HUDEP-2 (cell line): ENCODE results near the gene ZFPM1.
"Not testable (repeated sequence)": the region's sequence is repeated elsewhere in the genome, so short reads cannot be mapped to it uniquely, and the experiment has no call there.

Source experiments
- DNase-seq, 76 experiments: peaks; one replicate each; lab custom pipeline; 2025; ENCODE audit not compliant: unreplicated experiment in 76 of 76; lab: John Stamatoyannopoulos, UW

ZFPM1 gene

DNA sequence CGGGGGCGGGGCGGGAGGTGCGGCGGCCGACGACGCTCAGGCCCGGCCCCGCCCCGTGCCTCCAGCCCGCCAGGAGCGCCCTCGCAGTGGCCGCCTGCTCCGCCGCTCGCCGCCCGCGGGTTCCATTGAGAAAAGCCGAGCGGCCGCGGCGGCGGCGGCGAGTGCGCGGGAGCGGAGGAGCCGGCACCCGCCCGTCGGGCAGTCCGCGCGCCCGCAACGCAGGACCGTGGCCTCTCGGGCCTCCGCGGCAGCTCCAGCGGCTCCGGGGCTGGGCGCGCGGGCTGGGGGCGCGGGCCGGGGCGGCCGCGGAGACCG lies at the start of gene ZFPM1:
ZFPM1 (plus strand) TSS at position 64 of the 315 bp plus-strand sequence. CDS start 359 bp downstream, outside the sequence.
- no peak for DNase-seq

DNA sequence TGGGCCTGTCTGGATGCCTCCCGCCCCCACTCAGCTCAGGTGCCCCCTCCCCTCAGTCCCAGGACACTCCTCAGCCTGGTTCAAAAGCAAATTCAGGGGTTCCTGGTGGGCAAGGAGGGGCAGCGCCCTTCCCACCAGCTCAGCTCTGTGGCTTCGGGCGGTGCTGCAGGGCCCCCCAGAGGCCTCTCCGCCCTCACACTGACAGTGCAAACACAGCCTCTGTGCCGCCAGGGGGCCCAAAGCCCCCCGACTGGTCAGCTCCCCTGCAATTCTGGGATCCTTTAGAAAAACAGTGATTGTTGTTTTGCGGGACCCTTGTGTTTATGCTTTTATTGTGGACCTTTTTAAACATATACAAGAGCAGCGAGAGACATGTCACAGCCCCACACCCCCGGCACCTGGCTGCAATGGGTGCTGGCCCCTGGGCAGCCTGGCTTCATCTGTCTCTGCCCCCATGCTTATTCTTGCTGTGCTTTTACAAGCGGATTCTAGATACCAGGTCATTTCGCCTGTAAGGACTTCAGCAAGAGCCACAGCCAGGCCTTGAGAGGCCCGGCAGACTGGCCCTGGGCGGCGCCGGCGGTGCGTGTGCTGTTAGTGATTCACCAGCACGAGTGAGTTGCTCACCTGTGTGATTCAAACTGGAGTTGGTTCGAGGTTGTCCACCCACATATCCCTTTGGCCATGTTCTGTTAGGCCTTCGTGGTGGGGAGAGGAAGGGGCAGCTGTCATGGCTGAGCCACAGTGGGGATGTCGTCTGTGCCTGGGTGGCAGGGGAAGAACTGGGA lies 49.1 kb upstream of the ZFPM1 start:
- no peak for DNase-seq

DNA sequence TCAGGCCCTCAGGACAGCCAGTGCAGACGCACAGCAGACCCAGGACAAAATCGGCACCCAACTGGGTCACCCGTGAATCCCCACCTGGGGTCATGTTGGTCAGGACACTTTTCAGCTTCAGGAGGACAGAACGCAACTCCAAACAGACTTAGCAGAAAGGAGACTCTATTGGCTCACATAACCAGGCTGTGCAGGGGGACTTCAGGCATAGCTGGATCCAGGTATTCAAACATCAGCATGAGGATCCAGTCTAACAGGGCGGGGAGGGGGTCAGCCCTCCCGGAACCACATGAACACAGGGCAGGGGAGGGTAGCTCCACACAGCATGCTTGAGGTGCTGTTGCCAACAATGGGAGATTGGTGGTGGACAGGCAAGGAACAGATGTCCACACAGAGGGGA lies 48.3 kb upstream of the ZFPM1 start:
- DNase-seq = no peak

DNA sequence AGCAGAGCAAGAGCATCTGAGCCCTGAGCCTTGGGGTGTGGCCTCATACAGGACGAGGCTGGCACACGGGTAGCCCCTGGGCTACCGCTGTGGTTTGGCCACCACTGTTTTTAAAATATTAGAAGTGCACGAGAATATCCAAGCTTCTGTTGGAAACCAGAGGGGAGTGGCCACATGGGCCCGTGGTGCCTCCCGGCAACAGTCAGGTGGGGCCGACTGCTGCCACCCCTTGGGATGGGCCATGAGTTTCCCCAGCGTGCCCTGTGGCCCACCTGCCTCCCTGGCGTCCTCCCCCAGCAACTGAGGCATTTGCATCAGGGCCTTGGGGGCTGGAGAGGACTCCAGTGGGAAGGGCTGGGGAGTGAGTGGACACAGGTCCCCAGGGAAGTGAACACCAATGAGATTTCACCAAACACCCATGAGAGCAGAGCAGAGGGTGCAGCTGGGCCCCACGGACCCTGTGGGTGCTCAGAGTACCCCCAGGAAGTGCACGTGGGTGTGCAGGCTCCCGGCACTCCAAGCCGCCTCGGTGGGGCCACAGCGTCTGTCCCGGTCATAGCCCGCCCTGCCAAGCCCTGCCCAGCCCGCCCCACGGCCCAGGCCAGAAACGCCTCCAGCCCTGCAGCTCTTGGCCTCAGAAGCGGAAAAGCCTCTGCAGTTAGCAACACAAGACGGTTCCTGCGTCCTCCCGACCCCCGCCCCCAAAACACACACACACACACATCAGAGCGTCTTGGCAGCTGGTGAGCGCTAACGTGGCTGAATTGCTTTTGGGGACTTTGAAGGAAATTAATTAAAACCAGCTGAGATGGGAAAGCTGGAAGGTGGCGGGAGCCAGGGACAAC lies 47.6 kb upstream of the ZFPM1 start:
- no peak for DNase-seq

DNA sequence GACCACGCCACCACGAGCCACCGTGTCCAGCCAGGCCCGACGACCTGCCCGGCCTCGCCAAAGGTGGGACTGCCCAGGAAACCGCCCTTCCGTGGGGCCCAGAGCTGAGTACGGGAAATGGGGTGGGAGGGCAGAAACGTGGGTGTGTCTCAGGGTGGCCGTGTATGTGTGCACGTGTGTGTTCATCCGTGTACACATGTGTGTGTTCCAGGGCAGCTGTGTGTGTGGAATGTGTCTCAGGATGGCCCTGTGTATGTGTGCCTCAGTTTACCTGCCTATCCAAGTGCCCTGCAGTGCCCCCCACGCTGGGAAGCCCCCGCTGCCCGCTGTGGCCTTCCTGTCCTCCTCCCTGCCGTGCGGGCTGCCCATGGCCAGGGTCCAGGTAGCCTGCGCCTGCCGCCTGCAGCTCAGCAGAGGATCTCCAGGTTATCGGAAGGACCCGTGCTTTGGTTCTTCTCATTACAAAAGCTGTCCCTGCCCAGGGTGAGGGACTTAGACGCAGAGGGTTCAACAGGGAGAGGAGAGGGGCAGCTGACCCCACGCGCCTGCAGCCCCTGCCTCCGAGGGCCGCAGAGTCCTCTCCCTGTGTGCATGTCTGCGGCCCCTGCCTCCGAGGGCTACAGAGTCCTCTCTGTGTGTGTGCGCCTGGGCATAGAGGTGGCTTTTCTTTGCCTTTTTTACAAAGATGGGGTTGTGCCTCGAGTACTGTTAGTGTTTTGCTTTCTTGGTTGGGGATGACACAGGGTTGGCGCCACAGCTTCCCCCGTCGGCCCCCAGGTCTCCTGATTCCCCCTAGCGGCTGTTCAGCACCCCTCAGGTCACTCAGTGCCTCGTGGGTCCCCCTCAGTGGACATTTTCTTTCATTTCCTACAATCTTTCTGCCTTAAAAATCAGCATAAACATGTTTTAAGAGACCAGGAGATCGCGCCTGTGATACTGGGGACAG lies 46.7 kb upstream of the ZFPM1 start:
- DNase-seq = no peak

DNA sequence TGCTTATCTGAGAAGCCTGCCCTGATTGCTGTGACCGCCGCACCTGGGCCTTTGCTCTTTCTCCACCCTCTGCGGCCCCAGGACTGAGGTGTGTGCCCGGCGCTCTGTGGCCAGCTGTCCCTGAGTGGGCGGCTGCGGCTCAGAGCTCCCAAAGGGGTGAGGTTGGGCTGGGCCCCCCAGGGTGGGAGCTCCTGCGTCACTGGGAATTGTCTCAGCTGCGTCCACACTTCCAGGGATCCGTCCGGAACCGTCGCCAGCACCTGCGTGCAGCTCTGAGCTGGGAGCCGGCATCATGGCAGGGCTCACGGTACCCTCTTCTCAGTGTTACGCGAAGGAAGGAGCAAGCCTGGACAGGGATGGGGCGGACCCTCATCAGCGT lies 46.0 kb upstream of the ZFPM1 start:
- no peak for DNase-seq

DNA sequence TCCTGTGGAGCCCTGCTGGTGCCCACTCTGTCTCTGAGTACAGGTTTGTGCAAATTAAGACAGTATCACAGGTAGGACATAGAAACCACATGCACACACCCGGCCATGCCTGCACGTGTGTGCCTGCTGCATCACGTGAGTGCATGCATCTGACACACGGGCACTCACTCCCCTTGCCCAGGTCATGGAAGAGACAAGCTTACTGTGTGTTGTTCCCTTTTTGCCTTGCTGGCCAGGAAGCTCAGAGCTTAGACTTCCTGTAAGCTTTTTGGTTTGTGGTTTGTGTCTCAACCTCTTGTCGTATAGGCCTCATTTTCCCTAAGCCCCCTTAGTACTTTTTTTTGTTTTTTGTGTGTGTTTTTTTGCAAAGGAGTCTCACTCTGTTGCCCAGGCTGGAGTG lies 45.3 kb upstream of the ZFPM1 start:
- DNase-seq = no peak

DNA sequence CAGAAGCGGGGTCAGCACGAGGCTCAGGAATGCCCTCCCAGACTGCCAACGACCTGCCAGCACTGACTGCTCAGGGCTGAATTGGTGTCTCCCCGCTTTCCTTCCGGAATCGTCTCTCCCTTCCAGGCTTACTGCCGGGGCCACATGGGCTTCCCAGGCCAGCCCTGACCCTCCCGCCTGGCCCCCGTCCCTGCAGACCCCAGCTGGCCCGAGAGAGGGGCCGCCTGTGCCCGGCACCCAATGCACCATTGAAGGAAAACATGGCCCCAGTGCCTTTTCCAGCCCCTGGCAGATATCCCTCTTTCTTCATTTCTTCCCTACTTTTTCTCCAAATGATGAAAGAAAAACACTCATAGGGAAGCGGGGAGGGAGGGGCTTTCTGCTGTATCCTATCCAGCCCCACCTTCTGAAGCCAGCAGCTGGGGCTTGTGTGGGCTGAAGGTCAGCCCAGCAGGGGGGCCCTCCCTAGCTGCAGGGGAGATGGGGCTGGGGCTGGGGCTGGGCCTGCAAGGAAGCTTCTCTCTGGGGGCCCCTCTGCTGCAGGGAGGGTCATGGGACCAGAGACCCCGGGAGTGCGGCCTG lies 44.4 kb upstream of the ZFPM1 start:
- DNase-seq = no peak

DNA sequence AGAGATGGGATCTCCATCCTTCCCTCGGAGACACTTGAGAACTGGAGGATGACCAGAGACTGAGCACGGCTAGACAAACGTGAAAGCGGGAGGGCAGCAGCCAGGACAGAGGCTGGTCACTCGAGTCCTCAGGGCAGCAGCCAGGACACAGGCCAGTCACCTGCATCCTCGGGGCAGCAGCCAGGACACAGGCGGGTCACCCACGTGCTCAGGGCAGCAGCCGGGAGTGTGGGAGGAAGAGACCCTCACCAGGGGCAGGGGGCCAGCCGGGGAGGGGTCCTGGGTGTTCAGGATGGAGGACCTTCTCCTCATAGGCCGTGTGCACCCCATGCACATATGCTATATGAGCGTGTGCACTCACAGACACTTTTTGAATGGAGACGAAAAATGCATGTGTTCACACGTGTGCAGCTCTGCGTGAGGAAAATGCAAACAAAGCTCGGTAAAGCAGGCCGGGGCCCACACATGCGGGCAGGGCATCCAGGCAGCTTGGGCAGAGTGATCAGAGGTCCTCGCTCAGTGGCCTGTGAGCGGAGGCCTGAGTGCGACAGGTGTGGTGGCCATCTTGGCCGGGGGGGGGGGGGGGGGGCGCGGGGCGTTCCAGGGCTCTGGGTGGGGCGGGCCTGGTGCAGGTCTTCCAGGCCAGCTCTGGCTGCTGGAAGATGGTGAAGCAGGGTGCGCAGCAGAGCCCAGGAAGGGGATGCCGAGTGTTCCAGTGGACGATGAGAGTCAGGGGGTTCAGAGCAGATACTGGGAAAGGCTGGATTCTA lies 43.6 kb upstream of the ZFPM1 start:
- no peak for DNase-seq

DNA sequence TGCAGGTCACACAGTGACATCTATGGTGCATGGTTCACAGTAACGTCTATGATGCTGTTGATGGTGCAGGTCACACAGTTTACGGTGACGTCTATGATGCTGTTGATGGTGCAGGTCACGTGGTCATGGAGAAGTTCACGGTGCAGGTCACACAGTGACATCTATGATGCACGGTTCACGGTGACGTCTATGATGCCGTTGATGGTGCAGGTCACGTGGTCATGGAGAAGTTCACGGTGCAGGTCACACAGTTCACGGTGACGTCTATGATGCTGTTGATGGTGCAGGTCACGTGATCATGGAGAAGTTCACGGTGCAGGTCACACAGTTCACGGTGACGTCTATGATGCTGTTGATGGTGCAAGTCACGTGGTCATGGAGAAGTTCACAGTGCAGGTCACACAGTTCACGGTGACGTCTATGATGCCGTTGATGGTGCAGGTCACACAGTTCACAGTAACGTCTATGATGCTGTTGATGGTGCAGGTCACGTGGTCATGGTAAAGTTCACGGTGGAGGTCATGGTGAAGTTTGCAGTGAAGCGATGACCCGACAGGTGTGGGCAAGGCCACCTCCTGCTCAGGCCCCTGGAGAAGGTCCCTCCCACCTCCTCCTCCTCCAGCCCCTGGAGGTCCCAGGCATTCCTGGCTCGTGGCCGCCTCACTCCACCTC lies 42.6 kb upstream of the ZFPM1 start:
- DNase-seq = not testable (repeated sequence)

DNA sequence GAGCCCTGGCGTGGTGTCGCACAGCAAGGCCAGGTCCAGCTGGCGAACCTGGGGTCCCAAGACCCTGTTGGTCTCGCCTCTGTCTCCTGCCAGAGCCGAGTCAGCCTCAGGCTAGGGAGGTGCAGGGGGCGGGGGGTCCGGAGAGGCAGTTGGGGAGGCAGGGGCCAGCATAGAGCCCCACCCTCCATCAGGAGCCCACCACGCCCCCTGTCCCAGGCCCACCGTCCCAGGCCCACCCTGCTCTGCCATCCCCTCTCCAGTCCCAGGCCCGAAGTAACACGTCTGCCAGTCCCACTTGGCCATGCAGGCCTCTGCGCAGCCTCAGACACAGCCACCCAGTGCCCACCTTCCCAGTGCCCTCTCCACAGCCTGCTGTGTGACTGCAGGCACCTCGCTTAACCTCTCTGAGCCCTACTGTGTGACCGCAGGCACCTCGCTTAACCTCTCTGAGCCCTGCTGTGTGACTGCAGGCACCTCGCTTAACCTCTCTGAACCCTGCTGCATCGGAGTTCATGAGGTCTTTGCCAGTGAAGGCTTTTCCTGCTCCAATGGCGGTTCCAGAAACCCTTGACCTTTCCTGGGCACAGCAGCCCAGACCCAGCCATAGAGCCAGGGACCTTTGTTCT lies 41.0 kb upstream of the ZFPM1 start:
- no peak for DNase-seq

DNA sequence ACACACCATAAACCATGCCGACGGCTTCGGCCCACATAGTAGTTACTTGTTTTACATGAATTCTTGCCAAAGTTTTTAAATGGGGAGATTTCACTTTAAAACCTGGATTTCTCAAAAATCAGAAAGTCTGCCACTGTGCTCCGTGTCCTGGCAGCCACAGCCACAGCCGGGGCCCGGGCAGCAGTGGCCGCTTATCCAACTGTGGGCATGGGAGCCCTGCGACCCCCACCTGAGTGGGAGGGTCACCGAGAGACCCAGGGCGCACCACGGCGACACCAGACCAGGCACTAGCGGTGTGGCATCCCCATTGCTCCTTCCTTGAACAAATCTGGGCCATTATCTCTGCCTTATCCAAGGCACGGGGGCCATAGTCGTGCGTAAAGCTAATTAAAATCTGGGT lies 40.3 kb upstream of the ZFPM1 start:
- no peak for DNase-seq

DNA sequence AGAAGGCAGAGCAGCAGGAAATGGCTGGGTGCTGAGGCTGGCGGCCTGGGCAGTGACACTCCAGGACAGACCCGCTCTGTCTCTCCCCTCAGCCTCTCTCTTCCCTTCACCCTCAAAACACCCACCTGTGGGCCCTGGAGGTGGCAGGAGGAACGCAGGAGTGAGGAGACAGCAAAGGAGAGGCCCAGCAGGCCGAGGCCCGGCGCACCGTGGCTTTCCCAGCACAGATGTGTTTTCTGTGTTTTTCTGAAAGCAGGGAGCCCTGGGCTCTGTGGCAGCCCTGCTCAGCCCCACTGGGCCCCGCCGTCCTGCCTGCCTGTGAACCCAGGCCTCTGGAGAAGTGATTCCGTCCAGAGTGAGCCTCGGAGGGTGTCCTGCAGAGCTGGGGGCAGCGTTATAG lies 39.8 kb upstream of the ZFPM1 start:
- no peak for DNase-seq

DNA sequence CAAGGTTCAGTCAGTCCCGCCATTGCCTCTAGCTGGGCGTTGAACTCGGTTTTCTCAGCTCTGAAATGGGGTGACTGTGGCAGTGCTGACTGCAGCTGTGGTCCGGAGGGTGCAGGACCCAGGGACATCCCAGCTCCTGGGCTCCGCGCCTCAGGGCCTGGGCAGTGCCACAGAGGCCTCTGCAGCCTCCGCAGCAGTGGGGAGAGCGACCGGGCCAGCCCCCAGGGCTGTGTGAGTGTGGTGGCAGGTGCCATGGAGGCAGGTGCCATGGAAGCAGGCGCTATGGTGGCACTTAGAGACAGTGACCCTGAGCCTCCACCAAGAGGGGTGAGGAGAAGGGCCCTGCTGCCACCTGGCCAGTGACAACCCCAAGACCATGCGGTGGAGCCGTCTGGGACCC lies 39.4 kb upstream of the ZFPM1 start:
- no peak for DNase-seq

DNA sequence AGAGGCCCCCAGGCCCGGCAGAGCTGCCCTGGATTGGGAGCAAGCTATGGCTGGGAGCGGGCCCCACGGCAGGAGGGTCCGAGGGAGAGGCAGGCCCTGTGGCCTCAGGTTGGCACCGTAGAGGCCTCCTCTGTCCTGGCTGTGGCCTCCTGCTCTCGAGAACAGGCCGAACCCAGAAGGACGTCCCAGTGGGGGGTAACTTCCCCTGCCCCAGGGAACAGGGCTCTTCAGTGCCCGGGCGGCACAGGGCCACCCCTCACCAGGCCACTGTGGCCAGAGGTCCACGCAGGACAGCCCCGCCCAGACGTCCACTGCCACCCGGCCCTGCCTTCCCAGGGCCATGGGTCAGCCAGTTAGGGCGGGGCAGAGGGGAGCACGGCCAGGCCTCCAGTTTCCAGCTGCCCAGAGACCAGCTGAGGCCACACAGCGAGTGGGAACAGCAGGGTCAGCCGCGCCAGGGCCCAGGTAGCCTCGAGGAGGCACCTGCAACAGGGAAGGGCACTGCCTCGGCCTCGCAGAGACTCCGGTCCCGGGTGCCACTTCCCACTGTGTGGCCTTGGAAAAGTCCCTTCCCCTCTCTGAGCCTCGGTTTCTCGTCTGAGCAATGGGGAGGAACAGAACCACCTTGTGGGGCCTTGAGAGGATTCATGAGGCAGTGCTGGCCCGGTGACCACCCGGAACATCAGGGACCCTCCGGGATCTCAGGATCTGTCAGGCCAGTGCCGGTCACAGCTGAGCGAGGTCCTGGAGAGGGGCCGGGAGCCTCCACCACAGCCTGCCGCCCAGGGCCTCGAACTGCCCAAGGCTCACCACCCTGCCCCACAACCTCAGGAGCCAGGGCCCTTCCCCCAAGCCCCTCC lies 38.3 kb upstream of the ZFPM1 start:
- no peak for DNase-seq

DNA sequence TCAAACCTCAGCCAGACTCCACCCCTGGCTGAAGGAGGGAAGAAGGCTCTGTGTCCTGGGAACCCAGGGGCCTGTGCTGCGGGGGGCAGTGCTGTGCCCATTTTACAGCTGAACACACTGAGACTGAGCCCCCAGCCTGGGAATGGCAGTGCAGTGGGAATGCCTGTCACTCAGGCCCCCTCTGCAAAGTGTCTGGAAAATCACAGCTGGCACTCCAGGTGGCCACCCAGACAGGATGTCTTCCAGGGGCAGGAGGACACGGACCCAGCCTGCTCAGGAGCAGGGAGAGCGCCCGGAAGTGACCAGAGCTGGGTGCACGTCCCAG lies 37.7 kb upstream of the ZFPM1 start:
- DNase-seq = no peak

DNA sequence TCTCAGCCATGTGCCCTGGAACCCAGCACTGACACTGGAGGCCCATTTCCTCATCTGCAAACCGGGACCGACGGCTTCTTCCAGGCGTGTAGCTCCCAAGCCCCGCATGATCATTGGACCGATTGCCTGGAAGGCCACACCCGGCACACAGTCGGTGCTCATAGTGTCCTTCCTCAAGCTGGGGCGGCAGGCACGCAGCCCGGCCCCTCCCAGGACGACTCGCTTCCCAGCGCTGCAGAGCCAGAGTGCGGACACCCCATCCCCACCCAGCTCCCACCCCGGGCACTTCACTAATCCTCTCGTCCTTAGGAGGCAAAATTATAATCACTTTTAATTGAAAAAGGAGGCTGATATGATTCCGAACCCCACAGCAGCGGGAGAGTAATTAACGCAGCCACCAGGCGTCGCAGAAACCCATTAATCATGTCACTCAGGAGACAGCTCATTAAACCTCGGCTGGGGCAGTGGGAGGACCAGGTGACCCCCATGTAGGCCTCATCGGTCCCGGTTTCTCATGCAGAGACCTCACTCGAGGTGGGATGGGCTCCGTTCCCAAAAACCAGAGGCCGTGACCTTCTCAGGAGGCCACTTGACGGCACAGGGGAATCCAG lies 37.3 kb upstream of the ZFPM1 start:
- DNase-seq = peak in 1 of 76 experiments; percentile 4

DNA sequence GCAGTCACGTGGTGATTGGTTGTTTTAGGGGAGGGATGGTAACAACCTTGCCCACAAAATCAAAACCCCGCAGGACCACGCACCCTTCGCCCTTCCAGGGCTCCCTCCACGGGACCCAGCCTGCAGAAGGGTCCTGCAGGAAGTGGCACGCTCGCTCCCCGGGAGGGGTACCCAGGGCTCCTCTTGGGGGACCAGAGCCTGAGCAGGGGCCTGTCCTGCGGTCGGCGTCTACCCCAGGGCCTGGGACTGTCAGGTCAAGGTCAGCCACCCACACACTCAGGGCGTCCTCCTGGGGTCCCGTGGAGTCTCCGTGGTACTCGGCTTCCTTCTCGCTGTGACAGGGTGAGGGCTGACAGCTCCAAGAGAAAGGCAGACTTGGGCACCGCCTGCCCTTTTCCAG lies 36.4 kb upstream of the ZFPM1 start:
- DNase-seq = no peak
